Measurements from ENCODE around the gene HDGFL1. TPM values are rescaled to one million over a fixed set of nuclear protein-coding genes. Genes with fewer than 3 reads are reported as not detected.

Gene HDGFL1
- total RNA-seq, 1 experiment from 2014 or later, result not detected

- Histone ChIP-seq H3K9me3 (ENCODE audit: low read depth, low read length, poor library complexity, severe bottlenecking) (no peaks in the 10 kb centered on the region), H3K4me3 (ENCODE audit: low read depth, low read length, poor library complexity, severe bottlenecking) (no peak overlapping the region), H3K27ac (ENCODE audit: low read depth, low read length, poor library complexity, severe bottlenecking) (no peak overlapping the region), H3K36me3 (ENCODE audit: insufficient read depth, low read length, poor library complexity, severe bottlenecking) (no peaks in the 10 kb centered on the region), H3K4me1 (ENCODE audit: insufficient read depth, low read length, poor library complexity, severe bottlenecking) (no peaks in the 10 kb centered on the region), H3K27me3 (replicated peaks; ENCODE audit: insufficient read depth, low read depth, low read length, poor library complexity) (no peaks in the 10 kb centered on the region)
- TF ChIP-seq CTCF (conservative IDR thresholded peaks at IDR 0.05; ENCODE audit: low read depth, low read length), result no peak
- no peak for TF ChIP-seq EZH2 (IDR thresholded peaks at IDR 0.05; ENCODE audit: borderline replicate concordance, low read depth, low read length, poor library complexity, severe bottlenecking)
- intact Hi-C loops (cut with micrococcal nuclease; ENCODE audit: unreplicated experiment), result no loop called here
- CTCF ChIA-PET, result no interaction called here
- no peak for DNase-seq (ENCODE audit: low spot score)
- POLR2A ChIA-PET (ENCODE audit: low non-redundant PET), result no interaction called here
- BruUV-seq (replicated peaks), result no TSS peak
Measured at GRCh38 chr6:22596011-22596410, 26.6 kb downstream of the HDGFL1 start.

- BruUV-seq (replicated peaks), result no TSS peak
- intact Hi-C loops (cut with micrococcal nuclease; ENCODE audit: unreplicated experiment), result no loop called here
- H3K27ac ChIP-seq (ENCODE audit: low read depth, low read length, poor library complexity, severe bottlenecking), result no peak overlapping the region
- ChIA-PET POLR2A (ENCODE audit: low non-redundant PET) (no interaction called here), CTCF (no interaction called here)
- no peak overlapping the region for H3K4me3 ChIP-seq (ENCODE audit: low read depth, low read length, poor library complexity, severe bottlenecking)
- H3K4me1 ChIP-seq (ENCODE audit: insufficient read depth, low read length, poor library complexity, severe bottlenecking), result no peaks in the 10 kb centered on the region
- no peak for DNase-seq (ENCODE audit: low spot score)
- no peaks in the 10 kb centered on the region for H3K27me3 ChIP-seq (replicated peaks; ENCODE audit: insufficient read depth, low read depth, low read length, poor library complexity)
- no peaks in the 10 kb centered on the region for H3K36me3 ChIP-seq (ENCODE audit: insufficient read depth, low read length, poor library complexity, severe bottlenecking)
- no peaks in the 10 kb centered on the region for H3K9me3 ChIP-seq (ENCODE audit: low read depth, low read length, poor library complexity, severe bottlenecking)
- TF ChIP-seq EZH2 (IDR thresholded peaks at IDR 0.05; ENCODE audit: borderline replicate concordance, low read depth, low read length, poor library complexity, severe bottlenecking) (no peak), CTCF (conservative IDR thresholded peaks at IDR 0.05; ENCODE audit: low read depth, low read length) (no peak)
Measured at GRCh38 chr6:22598339-22598738, 29.0 kb downstream of the HDGFL1 start.

DNA sequence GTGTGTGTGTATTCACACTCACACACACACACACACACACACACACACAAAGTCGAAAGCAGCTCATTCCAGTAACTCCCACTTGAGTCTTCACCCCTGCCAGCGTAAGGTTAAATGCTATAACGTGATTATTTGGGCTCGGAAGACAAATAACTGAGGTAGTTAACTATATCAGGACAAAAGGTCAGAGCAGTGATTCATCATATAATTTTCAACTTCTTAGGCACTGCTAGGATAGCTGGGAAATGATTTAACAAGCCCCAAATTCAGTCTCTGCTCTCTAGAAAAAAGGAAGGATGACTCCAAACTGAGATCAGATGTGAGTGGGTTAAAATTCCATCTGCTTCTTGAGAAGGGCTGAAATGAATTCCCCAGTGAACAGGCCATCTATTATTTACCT lies 30.7 kb downstream of the HDGFL1 start:
- H3K4me3 ChIP-seq (ENCODE audit: low read depth, low read length, poor library complexity, severe bottlenecking), result no peak overlapping the region
- intact Hi-C loops (cut with micrococcal nuclease; ENCODE audit: unreplicated experiment), result no loop called here
- BruUV-seq (replicated peaks), result no TSS peak
- H3K9me3 ChIP-seq (ENCODE audit: low read depth, low read length, poor library complexity, severe bottlenecking), result no peaks in the 10 kb centered on the region
- no peak for TF ChIP-seq EZH2 (IDR thresholded peaks at IDR 0.05; ENCODE audit: borderline replicate concordance, low read depth, low read length, poor library complexity, severe bottlenecking)
- no peak for TF ChIP-seq CTCF (conservative IDR thresholded peaks at IDR 0.05; ENCODE audit: low read depth, low read length)
- H3K4me1 ChIP-seq (ENCODE audit: insufficient read depth, low read length, poor library complexity, severe bottlenecking), result no peaks in the 10 kb centered on the region
- no peak overlapping the region for H3K27ac ChIP-seq (ENCODE audit: low read depth, low read length, poor library complexity, severe bottlenecking)
- H3K27me3 ChIP-seq (replicated peaks; ENCODE audit: insufficient read depth, low read depth, low read length, poor library complexity), result no peaks in the 10 kb centered on the region
- no peak for DNase-seq (ENCODE audit: low spot score)
- ChIA-PET POLR2A (ENCODE audit: low non-redundant PET) (no interaction called here), CTCF (no interaction called here)
- H3K36me3 ChIP-seq (ENCODE audit: insufficient read depth, low read length, poor library complexity, severe bottlenecking), result no peaks in the 10 kb centered on the region

All from A673 (cell line).